Measurements from ENCODE around the gene API5.

The API5 gene

GRCh38 chr11:43315966-43316365 is 4.2 kb downstream of the API5 start:
- H2AK5ac ChIP-seq (ENCODE audit: low read depth, low read length): no peak overlapping the region
- no peak overlapping the region for H2BK5ac ChIP-seq (ENCODE audit: low read length)
- H3K36me3 ChIP-seq (replicated peaks in 1 of 2; ENCODE audit: control insufficient read depth in 2 of 2, insufficient read depth in 2 of 2, low read length in 2 of 2): peaks cover 4 to 57% of the 10 kb centered on the region in 2 donors
- H3K14ac ChIP-seq (ENCODE audit: low read length): no peak overlapping the region
- peaks cover 3 to 4% of the 10 kb centered on the region in 2 donors for H3K4me1 ChIP-seq (ENCODE audit: control insufficient read depth in 2 of 2, insufficient read depth in 1 of 2, low read depth in 1 of 2, low read length in 2 of 2)
- no peak for DNase-seq (ENCODE audit: low spot score)
- H3K9ac ChIP-seq (ENCODE audit: low read depth, low read length, poor library complexity): no peak overlapping the region
- no peak overlapping the region for H2BK12ac ChIP-seq (ENCODE audit: low read length)
- peaks cover 7% of the 10 kb centered on the region for H3K79me1 ChIP-seq (ENCODE audit: low read depth, low read length)
- no peak overlapping the region for H3K4ac ChIP-seq (ENCODE audit: low read length)
- H3K9me3 ChIP-seq (replicated peaks in 1 of 2; ENCODE audit: control insufficient read depth in 2 of 2, insufficient read depth in 1 of 2, low read depth in 1 of 2, low read length in 2 of 2): no peaks in the 10 kb centered on the region
- H3K18ac ChIP-seq (ENCODE audit: low read length): no peak overlapping the region
- no peak overlapping the region for H3K23ac ChIP-seq (ENCODE audit: low read depth, low read length, poor library complexity)
- no CpG with 5 or more reads among the region's 2 CpGs for WGBS, 2 donors (ENCODE audit: extremely low coverage in 2 of 2, insufficient read length in 2 of 2, insufficient replicate concordance in 1 of 2)
- no peak overlapping the region for H4K91ac ChIP-seq (ENCODE audit: low read depth, low read length, poor library complexity)
- no peak overlapping the region for H3K4me3 ChIP-seq (ENCODE audit: low read length in 2 of 2)
- no peak overlapping the region for H3K27ac ChIP-seq (replicated peaks; ENCODE audit: low read length)
- no peak overlapping the region for H2BK120ac ChIP-seq (ENCODE audit: low read depth, low read length)
- H4K8ac ChIP-seq (ENCODE audit: low read depth, low read length): no peak overlapping the region
- H2AFZ ChIP-seq (ENCODE audit: low read length): no peak overlapping the region
- no peaks in the 10 kb centered on the region for H3K27me3 ChIP-seq (ENCODE audit: control insufficient read depth in 3 of 3, insufficient read depth in 3 of 3, low read depth in 1 of 3, low read length in 3 of 3)
- H2BK15ac ChIP-seq (ENCODE audit: low read length): no peak overlapping the region
- no peak overlapping the region for H3K4me2 ChIP-seq (ENCODE audit: insufficient read depth, low read length, poor library complexity, severe bottlenecking)

GRCh38 chr11:43316451-43316850 is 4.7 kb downstream of the API5 start:
- no peak overlapping the region for H3K4ac ChIP-seq (ENCODE audit: low read length)
- no peak overlapping the region for H2AK5ac ChIP-seq (ENCODE audit: low read depth, low read length)
- H2BK12ac ChIP-seq (ENCODE audit: low read length): no peak overlapping the region
- no peak overlapping the region for H2BK5ac ChIP-seq (ENCODE audit: low read length)
- peaks cover 7% of the 10 kb centered on the region for H3K79me1 ChIP-seq (ENCODE audit: low read depth, low read length)
- DNase-seq (ENCODE audit: low spot score): no peak
- H3K27me3 ChIP-seq (ENCODE audit: control insufficient read depth in 3 of 3, insufficient read depth in 3 of 3, low read depth in 1 of 3, low read length in 3 of 3): no peaks in the 10 kb centered on the region
- peaks cover 4 to 62% of the 10 kb centered on the region in 2 donors for H3K36me3 ChIP-seq (replicated peaks in 1 of 2; ENCODE audit: control insufficient read depth in 2 of 2, insufficient read depth in 2 of 2, low read length in 2 of 2)
- no peaks in the 10 kb centered on the region for H3K9me3 ChIP-seq (replicated peaks in 1 of 2; ENCODE audit: control insufficient read depth in 2 of 2, insufficient read depth in 1 of 2, low read depth in 1 of 2, low read length in 2 of 2)
- no peak overlapping the region for H4K8ac ChIP-seq (ENCODE audit: low read depth, low read length)
- no peak overlapping the region for H3K14ac ChIP-seq (ENCODE audit: low read length)
- no peak overlapping the region for H3K23ac ChIP-seq (ENCODE audit: low read depth, low read length, poor library complexity)
- H3K4me2 ChIP-seq (ENCODE audit: insufficient read depth, low read length, poor library complexity, severe bottlenecking): no peak overlapping the region
- peaks cover 3 to 4% of the 10 kb centered on the region in 2 donors for H3K4me1 ChIP-seq (ENCODE audit: control insufficient read depth in 2 of 2, insufficient read depth in 1 of 2, low read depth in 1 of 2, low read length in 2 of 2)
- no peak overlapping the region for H4K91ac ChIP-seq (ENCODE audit: low read depth, low read length, poor library complexity)
- H2AFZ ChIP-seq (ENCODE audit: low read length): no peak overlapping the region
- no CpG with 5 or more reads among the region's 6 CpGs for WGBS, 2 donors (ENCODE audit: extremely low coverage in 2 of 2, insufficient read length in 2 of 2, insufficient replicate concordance in 1 of 2)
- H2BK15ac ChIP-seq (ENCODE audit: low read length): no peak overlapping the region
- no peak overlapping the region for H3K18ac ChIP-seq (ENCODE audit: low read length)
- no peak overlapping the region for H2BK120ac ChIP-seq (ENCODE audit: low read depth, low read length)
- no peak overlapping the region for H3K27ac ChIP-seq (replicated peaks; ENCODE audit: low read length)
- no peak overlapping the region for H3K4me3 ChIP-seq (ENCODE audit: low read length in 2 of 2)
- H3K9ac ChIP-seq (ENCODE audit: low read depth, low read length, poor library complexity): no peak overlapping the region

GRCh38 chr11:43327987-43328386 is 16.2 kb downstream of the API5 start:
- DNase-seq (ENCODE audit: low spot score): no peak
- WGBS, 2 donors (ENCODE audit: extremely low coverage in 2 of 2, insufficient read length in 2 of 2, insufficient replicate concordance in 1 of 2): no CpG with 5 or more reads among the region's 2 CpGs

GRCh38 chr11:43328482-43328881 is 16.7 kb downstream of the API5 start:
- peaks cover 21 to 100% of the 10 kb centered on the region in 2 donors for H3K36me3 ChIP-seq (replicated peaks in 1 of 2; ENCODE audit: control insufficient read depth in 2 of 2, insufficient read depth in 2 of 2, low read length in 2 of 2)
- no peak overlapping the region for H2AFZ ChIP-seq (ENCODE audit: low read length)

More at GRCh38 chr11:43327987-43328386, 16.2 kb downstream of the API5 start:
- Histone ChIP-seq H3K4me3 (ENCODE audit: low read length in 2 of 2) (no peak overlapping the region), H3K27me3 (ENCODE audit: control insufficient read depth in 3 of 3, insufficient read depth in 3 of 3, low read depth in 1 of 3, low read length in 3 of 3) (no peaks in the 10 kb centered on the region), H4K8ac (ENCODE audit: low read depth, low read length) (no peak overlapping the region), H3K9me3 (replicated peaks in 1 of 2; ENCODE audit: control insufficient read depth in 2 of 2, insufficient read depth in 1 of 2, low read depth in 1 of 2, low read length in 2 of 2) (no peaks in the 10 kb centered on the region), H3K4me2 (ENCODE audit: insufficient read depth, low read length, poor library complexity, severe bottlenecking) (no peak overlapping the region), H3K18ac (ENCODE audit: low read length) (no peak overlapping the region), H3K79me1 (ENCODE audit: low read depth, low read length) (no peaks in the 10 kb centered on the region), H3K14ac (ENCODE audit: low read length) (no peak overlapping the region), H2AK5ac (ENCODE audit: low read depth, low read length) (no peak overlapping the region), H4K91ac (ENCODE audit: low read depth, low read length, poor library complexity) (no peak overlapping the region), H2BK12ac (ENCODE audit: low read length) (no peak overlapping the region), H3K4ac (ENCODE audit: low read length) (no peak overlapping the region), H2BK15ac (ENCODE audit: low read length) (no peak overlapping the region), H3K9ac (ENCODE audit: low read depth, low read length, poor library complexity) (no peak overlapping the region), H3K36me3 (replicated peaks in 1 of 2; ENCODE audit: control insufficient read depth in 2 of 2, insufficient read depth in 2 of 2, low read length in 2 of 2) (peaks cover 22 to 100% of the 10 kb centered on the region in 2 donors), H3K23ac (ENCODE audit: low read depth, low read length, poor library complexity) (no peak overlapping the region), H3K27ac (replicated peaks; ENCODE audit: low read length) (no peak overlapping the region), H2AFZ (ENCODE audit: low read length) (no peak overlapping the region), H2BK120ac (ENCODE audit: low read depth, low read length) (no peak overlapping the region), H3K4me1 (ENCODE audit: control insufficient read depth in 2 of 2, insufficient read depth in 1 of 2, low read depth in 1 of 2, low read length in 2 of 2) (no peaks in the 10 kb centered on the region), H2BK5ac (ENCODE audit: low read length) (no peak overlapping the region)

More at GRCh38 chr11:43328482-43328881, 16.7 kb downstream of the API5 start:
- Histone ChIP-seq H2BK120ac (ENCODE audit: low read depth, low read length) (no peak overlapping the region), H3K4me3 (ENCODE audit: low read length in 2 of 2) (no peak overlapping the region), H3K27ac (replicated peaks; ENCODE audit: low read length) (no peak overlapping the region), H2BK5ac (ENCODE audit: low read length) (no peak overlapping the region), H3K4me1 (ENCODE audit: control insufficient read depth in 2 of 2, insufficient read depth in 1 of 2, low read depth in 1 of 2, low read length in 2 of 2) (no peaks in the 10 kb centered on the region), H4K8ac (ENCODE audit: low read depth, low read length) (no peak overlapping the region), H2BK15ac (ENCODE audit: low read length) (no peak overlapping the region), H3K14ac (ENCODE audit: low read length) (no peak overlapping the region), H4K91ac (ENCODE audit: low read depth, low read length, poor library complexity) (no peak overlapping the region), H3K4ac (ENCODE audit: low read length) (no peak overlapping the region), H3K23ac (ENCODE audit: low read depth, low read length, poor library complexity) (no peak overlapping the region), H3K18ac (ENCODE audit: low read length) (no peak overlapping the region), H3K9ac (ENCODE audit: low read depth, low read length, poor library complexity) (no peak overlapping the region), H3K4me2 (ENCODE audit: insufficient read depth, low read length, poor library complexity, severe bottlenecking) (no peak overlapping the region), H3K27me3 (ENCODE audit: control insufficient read depth in 3 of 3, insufficient read depth in 3 of 3, low read depth in 1 of 3, low read length in 3 of 3) (no peaks in the 10 kb centered on the region), H3K9me3 (replicated peaks in 1 of 2; ENCODE audit: control insufficient read depth in 2 of 2, insufficient read depth in 1 of 2, low read depth in 1 of 2, low read length in 2 of 2) (no peaks in the 10 kb centered on the region), H2BK12ac (ENCODE audit: low read length) (no peak overlapping the region), H2AK5ac (ENCODE audit: low read depth, low read length) (no peak overlapping the region), H3K79me1 (ENCODE audit: low read depth, low read length) (no peaks in the 10 kb centered on the region)
- whole genome bisulfite sequencing, 2 donors (ENCODE audit: extremely low coverage in 2 of 2, insufficient read length in 2 of 2, insufficient replicate concordance in 1 of 2): no CpG with 5 or more reads among the region's 2 CpGs
- DNase-seq (ENCODE audit: low spot score): no peak

Measured in neuronal stem cell (in vitro differentiated cells).